Epithelial cell of esophagus (primary cell): ENCODE data around the gene ZNF682.

Experiments
- DNase-seq: peaks from one replicate; pipeline ENCODE4 v3.0.0; 2010; ENCODE audit warnings: low read depth
- H3K4me3 ChIP-seq: 2 replicates; pipeline ENCODE4 v1.5.1; 2011; ENCODE audit warnings: mild to moderate bottlenecking, low read length, control low read depth
- CTCF ChIP-seq: IDR thresholded peaks from 2 replicates; pipeline ENCODE4 v1.5.1; 2011; ENCODE audit warnings: low read depth, mild to moderate bottlenecking, low read length, control low read depth, inconsistent platforms; ENCODE audit not compliant: insufficient read depth; ENCODE audit errors: missing control alignments

Gene ZNF682

DNA sequence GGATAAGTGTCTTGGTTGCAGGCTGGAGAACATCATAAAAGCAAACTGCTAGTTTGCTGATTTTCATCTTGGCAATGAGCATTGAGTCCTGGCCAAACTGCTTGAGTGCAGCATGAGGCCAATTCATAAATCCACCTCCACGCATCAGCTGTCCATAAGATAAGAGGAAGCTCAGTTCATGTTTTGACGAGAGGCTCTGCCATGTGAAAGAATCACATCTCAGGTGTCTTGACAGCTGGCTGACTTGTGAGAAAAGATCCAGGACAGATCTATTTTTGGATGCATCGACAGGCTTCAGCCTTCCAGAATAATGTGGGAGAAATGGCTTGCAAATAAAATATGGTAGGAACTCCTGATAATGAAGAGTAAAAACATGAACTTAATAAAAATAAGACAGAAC, 5.4 kb upstream of the ZNF682 start:
- no peak for TF ChIP-seq CTCF
- no peak for DNase-seq
- H3K4me3 ChIP-seq: no peak overlapping the region

DNA sequence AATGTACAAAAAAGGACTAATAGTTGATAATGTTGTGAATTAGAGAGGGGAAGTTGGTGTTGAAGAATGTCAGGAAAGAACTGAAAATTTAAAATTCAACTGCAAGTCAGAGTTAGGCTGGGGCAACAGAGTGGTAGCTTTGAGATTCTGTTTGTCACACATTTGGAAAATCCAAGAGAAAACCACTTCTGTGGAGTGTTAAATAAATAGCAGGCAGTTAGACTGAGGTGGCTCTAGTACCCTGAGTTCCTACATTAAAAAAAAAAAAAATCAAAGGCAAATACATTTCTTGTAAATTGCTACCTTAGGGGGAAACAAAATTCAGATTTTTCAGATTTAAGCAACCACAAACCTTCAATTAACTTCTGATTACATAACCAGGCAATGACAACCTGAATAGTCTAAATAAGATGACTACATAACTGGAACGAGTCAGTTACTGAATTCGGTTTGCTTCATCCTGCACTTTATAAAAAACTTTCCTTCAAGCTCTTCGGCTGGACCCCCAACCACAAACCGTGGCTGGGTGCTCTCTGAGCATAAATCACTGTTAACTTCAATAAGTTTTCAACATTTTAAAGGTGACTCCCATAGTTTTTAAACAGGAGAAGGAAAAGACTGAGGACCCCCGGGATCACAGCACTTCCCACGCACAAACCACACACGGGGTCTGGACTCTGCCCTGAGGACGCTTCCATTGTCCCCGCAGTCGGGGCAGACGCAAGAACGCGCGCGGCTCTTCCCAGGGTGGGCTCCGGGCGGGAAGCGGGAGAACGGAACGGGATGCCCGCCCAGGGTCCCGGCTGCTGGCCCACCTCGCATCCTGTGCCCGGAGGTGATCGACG, 725 bp downstream of the ZNF682 start:
- H3K4me3 ChIP-seq: peak overlapping the region; percentile 87
- DNase-seq: peak; percentile 7
- TF ChIP-seq CTCF: no peak

DNA sequence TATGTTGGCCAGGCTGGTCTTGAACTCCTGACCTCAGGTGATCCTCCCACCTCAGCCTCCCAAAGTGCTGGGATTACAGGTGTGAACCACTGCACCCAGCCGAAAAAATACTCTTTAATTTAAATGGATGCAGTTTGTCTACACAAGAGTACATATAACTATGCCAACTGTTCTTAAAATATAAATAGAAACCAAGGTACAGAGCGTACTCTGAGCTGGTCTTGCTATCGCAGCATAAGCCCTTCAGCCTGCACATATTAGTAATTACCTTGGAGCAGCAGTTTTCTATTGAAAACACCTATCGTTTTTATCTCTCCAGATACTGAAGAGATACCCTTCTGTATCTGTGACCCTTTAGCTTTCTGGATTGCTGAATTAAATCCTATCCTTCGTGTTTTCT, 3.4 kb downstream of the ZNF682 start:
- no peak for TF ChIP-seq CTCF
- H3K4me3 ChIP-seq: no peak overlapping the region
- DNase-seq: no peak

DNA sequence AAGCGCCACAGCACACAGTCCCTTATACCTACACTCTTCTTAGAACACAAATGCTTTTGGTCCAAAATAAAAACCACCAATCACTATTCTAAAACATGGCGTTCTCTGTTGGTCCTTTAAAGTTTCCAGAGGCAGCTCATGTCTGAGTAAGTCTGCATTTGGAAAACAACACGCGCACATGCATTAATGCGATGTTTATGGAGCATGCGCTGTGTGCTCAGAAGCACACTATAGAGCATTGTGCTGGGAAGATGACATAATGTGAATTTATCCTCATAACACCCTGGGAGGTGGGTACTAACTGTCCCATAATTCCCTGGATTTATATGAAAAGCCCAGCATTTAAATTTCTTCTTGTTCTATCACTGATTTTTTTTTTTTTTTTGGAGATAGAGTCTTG, 10.7 kb downstream of the ZNF682 start:
- DNase-seq: no peak
- H3K4me3 ChIP-seq: no peak overlapping the region

DNA sequence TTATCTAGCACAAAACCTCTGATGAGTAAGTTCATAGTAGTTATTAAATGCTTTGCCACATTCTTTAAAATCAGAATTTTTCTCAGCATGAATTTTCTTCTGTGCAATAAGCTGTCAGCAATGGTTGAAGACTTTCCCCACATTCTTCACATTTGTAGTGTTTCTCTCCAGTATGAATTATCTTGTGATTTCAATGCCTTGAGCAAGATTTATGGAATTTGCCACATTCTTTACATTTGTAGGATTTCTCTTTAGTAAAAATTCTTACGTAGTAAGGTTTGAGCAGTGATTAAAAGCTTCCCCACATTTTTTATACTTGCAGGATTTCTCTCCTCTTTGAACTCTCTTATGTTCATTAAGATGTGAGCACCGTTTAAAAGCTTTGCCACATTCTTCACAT, 33.6 kb downstream of the ZNF682 start:
- H3K4me3 ChIP-seq: no peak overlapping the region
- TF ChIP-seq CTCF: no peak
- DNase-seq: no peak

More for the DNA sequence above, 10.7 kb downstream of the ZNF682 start:
- TF ChIP-seq CTCF: no peak

- H3K4me3 ChIP-seq: no peak overlapping the region
- peak; percentile 3 for DNase-seq
- TF ChIP-seq CTCF: peak; percentile 45
These were observed 41.5 kb downstream of the ZNF682 start for GRCh38 chr19:19997656-19998268.
